DMS79 (cell line): ENCODE data around the gene OBP2B.

Experiments used
- DNase-seq: peaks from one replicate; lab custom pipeline; 2025; lab: John Stamatoyannopoulos, UW

OBP2B gene

GRCh38 chr9:133167096-133167730 lies 41.8 kb downstream of the OBP2B start:
- DNase-seq, result no peak

GRCh38 chr9:133166392-133166791 lies 42.7 kb downstream of the OBP2B start:
- DNase-seq, result no peak

- DNase-seq, result no peak
Measured at GRCh38 chr9:133165452-133165730, 43.7 kb downstream of the OBP2B start.

- DNase-seq, result no peak
Measured at GRCh38 chr9:133164191-133164590, 44.9 kb downstream of the OBP2B start.

GRCh38 chr9:133163504-133164172 lies 45.4 kb downstream of the OBP2B start, which contains the start of gene GBGT1:
TSS of gene GBGT1 (minus strand) at chr9:133163914. CDS start at chr9:133162412, 1,502 bp downstream.
- no peak for DNase-seq

GRCh38 chr9:133162861-133163503 lies 46.1 kb downstream of the OBP2B start:
- DNase-seq, result no peak

GRCh38 chr9:133161547-133161950 lies 47.5 kb downstream of the OBP2B start:
- no peak for DNase-seq

- no peak for DNase-seq
Measured at GRCh38 chr9:133160742-133161546, 48.1 kb downstream of the OBP2B start.

- no peak for DNase-seq
Measured at GRCh38 chr9:133158695-133159094, 50.4 kb downstream of the OBP2B start.
